ENCODE measurements around the gene CFH.
"Not testable (repeated sequence)": the region's sequence is repeated elsewhere in the genome, so short reads cannot be mapped to it uniquely, and the experiment has no call there.

Gene CFH

DNA sequence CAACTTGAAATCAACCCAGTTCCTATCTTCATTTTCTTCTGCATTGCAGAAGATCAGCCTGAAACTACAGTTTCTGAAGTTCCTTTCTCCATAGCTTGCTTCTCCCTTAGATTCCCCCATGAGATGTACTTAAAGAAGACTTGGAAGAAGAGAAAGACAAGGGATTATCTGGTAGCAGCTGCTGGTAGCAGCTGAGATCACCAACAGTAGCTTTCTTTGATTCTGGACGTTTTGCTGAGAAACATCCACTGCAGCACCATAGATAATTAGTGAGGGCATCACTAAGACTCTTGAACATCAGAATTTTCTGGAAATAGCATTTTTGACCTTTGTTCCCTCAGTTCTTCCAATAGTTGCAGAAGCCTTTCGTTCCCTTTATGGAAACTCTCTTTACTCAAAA is 122.3 kb downstream of the CFH start:
- no peaks in the 10 kb centered on the region for H3K9me3 ChIP-seq (ENCODE audit: severe bottlenecking)
- no peak overlapping the region for H3K4me3 ChIP-seq (ENCODE audit: severe bottlenecking)
- no peaks in the 10 kb centered on the region for H3K4me1 ChIP-seq (ENCODE audit: insufficient read depth, poor library complexity, severe bottlenecking)
- no peak for DNase-seq (ENCODE audit: low spot score)
- ATAC-seq (ENCODE audit: low read depth) = no peak
- no peak overlapping the region for H3K27ac ChIP-seq (ENCODE audit: poor library complexity, severe bottlenecking)
- H3K27me3 ChIP-seq (ENCODE audit: insufficient read depth, poor library complexity, severe bottlenecking) = no peaks in the 10 kb centered on the region
- TF ChIP-seq, protein P1, sequence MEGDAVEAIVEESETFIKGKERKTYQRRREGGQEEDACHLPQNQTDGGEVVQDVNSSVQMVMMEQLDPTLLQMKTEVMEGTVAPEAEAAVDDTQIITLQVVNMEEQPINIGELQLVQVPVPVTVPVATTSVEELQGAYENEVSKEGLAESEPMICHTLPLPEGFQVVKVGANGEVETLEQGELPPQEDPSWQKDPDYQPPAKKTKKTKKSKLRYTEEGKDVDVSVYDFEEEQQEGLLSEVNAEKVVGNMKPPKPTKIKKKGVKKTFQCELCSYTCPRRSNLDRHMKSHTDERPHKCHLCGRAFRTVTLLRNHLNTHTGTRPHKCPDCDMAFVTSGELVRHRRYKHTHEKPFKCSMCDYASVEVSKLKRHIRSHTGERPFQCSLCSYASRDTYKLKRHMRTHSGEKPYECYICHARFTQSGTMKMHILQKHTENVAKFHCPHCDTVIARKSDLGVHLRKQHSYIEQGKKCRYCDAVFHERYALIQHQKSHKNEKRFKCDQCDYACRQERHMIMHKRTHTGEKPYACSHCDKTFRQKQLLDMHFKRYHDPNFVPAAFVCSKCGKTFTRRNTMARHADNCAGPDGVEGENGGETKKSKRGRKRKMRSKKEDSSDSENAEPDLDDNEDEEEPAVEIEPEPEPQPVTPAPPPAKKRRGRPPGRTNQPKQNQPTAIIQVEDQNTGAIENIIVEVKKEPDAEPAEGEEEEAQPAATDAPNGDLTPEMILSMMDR (IDR thresholded peaks at IDR 0.05; ENCODE audit: poor library complexity, severe bottlenecking) = no peak
- no peaks in the 10 kb centered on the region for H3K36me3 ChIP-seq (ENCODE audit: low read depth)

DNA sequence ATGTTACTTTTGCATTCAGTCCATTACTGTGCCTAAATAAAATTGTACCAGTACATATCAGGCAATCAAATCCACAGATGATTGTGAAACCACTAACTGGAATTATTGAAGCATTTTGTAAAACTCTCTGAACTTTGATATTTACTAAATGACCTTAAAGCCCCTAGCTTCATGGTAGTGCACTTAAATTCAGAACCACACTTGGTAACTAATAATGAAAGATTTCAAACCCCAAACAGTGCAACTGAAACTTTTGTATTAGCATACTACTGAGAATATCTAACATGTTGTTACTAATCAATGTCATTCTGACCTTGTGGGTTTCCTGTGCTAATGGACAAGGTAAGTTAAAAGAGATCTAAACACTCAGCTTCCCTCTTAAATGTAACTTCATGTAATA is 122.8 kb downstream of the CFH start, which contains the start of gene CFHR3:
TSS of gene CFHR3 (plus strand) at position 238 of the 400 bp plus-strand sequence. CDS start at position 285, 47 bp downstream.
- no peak for ATAC-seq (ENCODE audit: low read depth)
- H3K27ac ChIP-seq (ENCODE audit: poor library complexity, severe bottlenecking) = no peak within 1 kb of the TSS
- TF ChIP-seq, protein P1 (IDR thresholded peaks at IDR 0.05; ENCODE audit: poor library complexity, severe bottlenecking) = no peak

GRCh38 chr1:196777603-196778002 is 125.8 kb downstream of the CFH start:
- no peaks in the 10 kb centered on the region for H3K27me3 ChIP-seq (ENCODE audit: insufficient read depth, poor library complexity, severe bottlenecking)
- H3K9me3 ChIP-seq (ENCODE audit: severe bottlenecking) = no peaks in the 10 kb centered on the region
- H3K36me3 ChIP-seq (ENCODE audit: low read depth) = no peaks in the 10 kb centered on the region
- no peak for ATAC-seq (ENCODE audit: low read depth)
- no peak overlapping the region for H3K4me3 ChIP-seq (ENCODE audit: severe bottlenecking)
- TF ChIP-seq, protein P1 (IDR thresholded peaks at IDR 0.05; ENCODE audit: poor library complexity, severe bottlenecking) = no peak
- no peaks in the 10 kb centered on the region for H3K4me1 ChIP-seq (ENCODE audit: insufficient read depth, poor library complexity, severe bottlenecking)
- no peak overlapping the region for H3K27ac ChIP-seq (ENCODE audit: poor library complexity, severe bottlenecking)
- DNase-seq (ENCODE audit: low spot score) = no peak

More for the DNA sequence above, 122.8 kb downstream of the CFH start, which contains the start of gene CFHR3:
- Histone ChIP-seq H3K36me3 (ENCODE audit: low read depth) (no peaks in the 10 kb centered on the region), H3K4me3 (ENCODE audit: severe bottlenecking) (no peak within 1 kb of the TSS), H3K4me1 (ENCODE audit: insufficient read depth, poor library complexity, severe bottlenecking) (no peaks in the 10 kb centered on the region), H3K9me3 (ENCODE audit: severe bottlenecking) (no peaks in the 10 kb centered on the region), H3K27me3 (ENCODE audit: insufficient read depth, poor library complexity, severe bottlenecking) (no peaks in the 10 kb centered on the region)
- no peak for DNase-seq (ENCODE audit: low spot score)

- Histone ChIP-seq H3K4me3 (ENCODE audit: severe bottlenecking) (no peak overlapping the region), H3K4me1 (ENCODE audit: insufficient read depth, poor library complexity, severe bottlenecking) (no peaks in the 10 kb centered on the region), H3K36me3 (ENCODE audit: low read depth) (no peaks in the 10 kb centered on the region), H3K27ac (ENCODE audit: poor library complexity, severe bottlenecking) (no peak overlapping the region), H3K9me3 (ENCODE audit: severe bottlenecking) (no peaks in the 10 kb centered on the region), H3K27me3 (ENCODE audit: insufficient read depth, poor library complexity, severe bottlenecking) (no peaks in the 10 kb centered on the region)
- TF ChIP-seq, protein P1 (IDR thresholded peaks at IDR 0.05; ENCODE audit: poor library complexity, severe bottlenecking) = no peak
- ATAC-seq (ENCODE audit: low read depth) (no peak), DNase-seq (ENCODE audit: low spot score) (no peak)
Observed at GRCh38 chr1:196779093-196779492, 127.2 kb downstream of the CFH start.

DNA sequence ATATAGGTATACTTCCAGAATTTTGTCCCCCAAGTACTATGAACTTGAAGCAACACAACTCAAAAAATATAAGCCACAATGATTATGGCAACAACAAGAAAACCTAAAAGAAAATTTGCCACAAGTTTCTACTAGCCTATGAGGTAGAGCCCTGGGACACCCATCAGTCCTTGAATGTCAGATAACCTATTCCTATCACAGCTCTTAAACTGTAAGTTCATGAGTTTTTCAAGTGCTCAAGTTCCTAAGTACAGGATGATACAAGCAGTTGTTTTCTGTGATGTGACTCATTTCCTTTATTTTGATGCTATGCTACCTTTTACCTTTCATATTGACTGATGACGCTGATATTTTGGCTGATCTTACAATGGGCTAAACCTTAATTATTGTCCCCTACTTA is 139.4 kb downstream of the CFH start:
- H3K27me3 ChIP-seq (ENCODE audit: insufficient read depth, poor library complexity, severe bottlenecking); H3K4me1 ChIP-seq (ENCODE audit: insufficient read depth, poor library complexity, severe bottlenecking); H3K36me3 ChIP-seq (ENCODE audit: low read depth); H3K4me3 ChIP-seq (ENCODE audit: severe bottlenecking); ATAC-seq (ENCODE audit: low read depth); DNase-seq (ENCODE audit: low spot score); H3K9me3 ChIP-seq (ENCODE audit: severe bottlenecking); H3K27ac ChIP-seq (ENCODE audit: poor library complexity, severe bottlenecking): not testable (repeated sequence)

DNA sequence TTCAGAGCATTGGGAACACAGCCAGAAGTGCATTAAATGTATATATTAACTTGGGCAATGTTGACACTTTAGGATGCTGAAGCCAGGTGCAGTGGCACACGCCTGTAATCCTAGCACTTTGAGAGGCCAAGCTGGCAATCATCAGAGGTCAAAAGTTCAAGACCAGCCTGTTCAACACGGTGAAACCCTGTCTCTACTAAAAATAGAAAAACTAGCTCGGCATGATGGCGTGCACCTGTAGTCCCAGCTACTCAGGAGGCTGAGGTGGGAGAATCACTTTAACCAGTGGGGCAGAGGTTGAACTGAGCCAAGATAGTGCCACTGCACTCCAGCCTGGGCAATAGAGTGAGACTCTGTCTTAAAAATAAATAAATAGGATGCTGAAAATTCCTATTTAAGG is 142.3 kb downstream of the CFH start:
- not testable (repeated sequence) for DNase-seq (ENCODE audit: low spot score); ATAC-seq (ENCODE audit: low read depth); H3K27me3 ChIP-seq (ENCODE audit: insufficient read depth, poor library complexity, severe bottlenecking); H3K36me3 ChIP-seq (ENCODE audit: low read depth); H3K27ac ChIP-seq (ENCODE audit: poor library complexity, severe bottlenecking); H3K4me3 ChIP-seq (ENCODE audit: severe bottlenecking); H3K9me3 ChIP-seq (ENCODE audit: severe bottlenecking); H3K4me1 ChIP-seq (ENCODE audit: insufficient read depth, poor library complexity, severe bottlenecking)
